Measurements from ENCODE around the gene NPAS3.

Gene NPAS3

DNA sequence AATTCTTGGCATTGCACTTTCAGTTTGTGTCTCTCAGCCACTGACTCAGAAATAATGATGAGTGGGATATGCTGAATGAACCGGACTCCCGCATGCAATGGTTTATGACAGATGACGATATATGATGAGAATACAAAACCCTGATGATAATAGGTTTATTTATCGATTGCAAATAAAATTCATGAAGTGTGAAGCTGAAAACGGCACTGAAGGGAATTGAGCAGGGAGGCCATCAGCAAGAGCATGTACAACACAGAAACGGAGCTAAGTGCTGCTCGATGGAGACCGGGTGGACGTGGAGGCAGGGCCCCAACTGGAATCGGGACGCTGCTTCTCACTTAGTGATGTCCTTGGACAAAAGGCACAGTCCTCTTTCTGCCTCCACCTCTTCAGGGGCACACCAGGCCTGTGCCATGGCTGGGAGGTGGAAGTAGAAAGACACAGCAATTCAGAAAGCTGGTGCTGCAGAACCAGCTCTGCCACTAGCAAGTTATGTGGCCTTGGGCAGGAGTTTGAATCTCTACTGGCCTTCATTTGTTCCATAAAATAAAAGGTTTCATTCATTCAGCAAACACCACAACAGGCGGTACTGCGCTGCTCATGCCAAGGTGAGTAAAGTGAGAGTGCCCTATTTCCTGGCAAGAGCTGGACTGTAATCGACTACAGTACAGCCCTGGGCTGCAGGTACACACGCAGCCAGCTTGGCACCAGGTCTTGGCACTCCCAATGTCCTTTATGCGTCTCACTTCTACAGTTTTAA lies 895.2 kb downstream of the NPAS3 start:
- in situ Hi-C loops (cut with HindIII; ENCODE audit: low sequenced_read_pairs), result no loop called here
- H3K4me3 ChIP-seq (ENCODE audit: low read depth, low read length), result no peak overlapping the region
- TF ChIP-seq CTCF (IDR thresholded peaks at IDR 0.05; ENCODE audit: low read depth, low read length, missing control alignments), result no peak
- no peak for DNase-seq (ENCODE audit: low read depth)

DNA sequence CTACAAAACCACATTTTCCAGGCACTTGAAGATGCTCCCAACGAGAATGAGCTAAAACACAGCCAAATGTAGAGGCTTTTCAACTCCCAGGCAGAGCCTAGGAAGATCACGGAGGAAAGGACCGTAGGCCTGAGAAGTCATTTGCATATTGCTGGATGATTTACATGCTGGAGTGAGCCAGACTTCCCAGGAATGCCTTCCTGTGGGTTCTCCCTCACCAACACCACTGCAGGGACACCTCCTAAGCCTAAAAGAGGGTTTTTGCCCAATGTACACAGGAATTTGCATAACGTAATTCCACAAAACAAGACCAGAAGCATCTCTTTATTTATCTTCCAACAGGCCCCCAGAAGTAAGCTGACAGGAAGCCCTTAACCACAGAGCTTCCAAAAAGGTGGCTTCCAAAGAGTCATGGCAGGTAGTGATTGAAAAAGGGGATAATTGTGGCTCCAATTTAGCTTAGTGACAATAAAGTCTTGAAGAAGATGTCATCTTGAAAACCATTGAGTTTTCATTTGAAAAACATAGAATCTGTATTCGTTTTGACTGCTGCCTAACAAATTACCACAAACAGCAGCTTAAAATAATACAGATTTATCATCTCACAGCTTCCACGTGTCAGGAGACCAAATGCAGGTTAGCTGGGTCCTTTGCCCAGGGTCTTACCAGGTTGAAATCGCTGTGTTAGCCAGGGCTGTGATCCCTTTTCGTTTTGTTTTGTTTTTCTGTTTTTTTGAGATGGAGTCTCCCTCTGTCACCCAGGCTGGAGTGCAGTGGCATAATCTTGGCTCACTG lies 896.0 kb downstream of the NPAS3 start:
- TF ChIP-seq CTCF (IDR thresholded peaks at IDR 0.05; ENCODE audit: low read depth, low read length, missing control alignments), result no peak
- in situ Hi-C loops (cut with HindIII; ENCODE audit: low sequenced_read_pairs), result loop anchor here (5.0 kb wide), 1 partner anchor 248 kb away; no protein-coding TSS in a partner anchor
- no peak overlapping the region for H3K4me3 ChIP-seq (ENCODE audit: low read depth, low read length)
- peak; percentile 16 for DNase-seq (ENCODE audit: low read depth)

- TF ChIP-seq CTCF (IDR thresholded peaks at IDR 0.05; ENCODE audit: low read depth, low read length, missing control alignments), result no peak
- no peak for DNase-seq (ENCODE audit: low read depth)
- H3K4me3 ChIP-seq (ENCODE audit: low read depth, low read length), result no peak overlapping the region
- in situ Hi-C loops (cut with HindIII; ENCODE audit: low sequenced_read_pairs), result loop anchor here (5.0 kb wide), 1 partner anchor 247 kb away; no protein-coding TSS in a partner anchor
Observed at GRCh38 chr14:33835261-33835655, 896.6 kb downstream of the NPAS3 start.

- H3K4me3 ChIP-seq (ENCODE audit: low read depth, low read length), result no peak overlapping the region
- in situ Hi-C loops (cut with HindIII; ENCODE audit: low sequenced_read_pairs), result loop anchor here (5.0 kb wide), 1 partner anchor 247 kb away; no protein-coding TSS in a partner anchor
- DNase-seq (ENCODE audit: low read depth), result no peak
- TF ChIP-seq CTCF (IDR thresholded peaks at IDR 0.05; ENCODE audit: low read depth, low read length, missing control alignments), result no peak
Observed at GRCh38 chr14:33835677-33836076, 897.0 kb downstream of the NPAS3 start.

DNA sequence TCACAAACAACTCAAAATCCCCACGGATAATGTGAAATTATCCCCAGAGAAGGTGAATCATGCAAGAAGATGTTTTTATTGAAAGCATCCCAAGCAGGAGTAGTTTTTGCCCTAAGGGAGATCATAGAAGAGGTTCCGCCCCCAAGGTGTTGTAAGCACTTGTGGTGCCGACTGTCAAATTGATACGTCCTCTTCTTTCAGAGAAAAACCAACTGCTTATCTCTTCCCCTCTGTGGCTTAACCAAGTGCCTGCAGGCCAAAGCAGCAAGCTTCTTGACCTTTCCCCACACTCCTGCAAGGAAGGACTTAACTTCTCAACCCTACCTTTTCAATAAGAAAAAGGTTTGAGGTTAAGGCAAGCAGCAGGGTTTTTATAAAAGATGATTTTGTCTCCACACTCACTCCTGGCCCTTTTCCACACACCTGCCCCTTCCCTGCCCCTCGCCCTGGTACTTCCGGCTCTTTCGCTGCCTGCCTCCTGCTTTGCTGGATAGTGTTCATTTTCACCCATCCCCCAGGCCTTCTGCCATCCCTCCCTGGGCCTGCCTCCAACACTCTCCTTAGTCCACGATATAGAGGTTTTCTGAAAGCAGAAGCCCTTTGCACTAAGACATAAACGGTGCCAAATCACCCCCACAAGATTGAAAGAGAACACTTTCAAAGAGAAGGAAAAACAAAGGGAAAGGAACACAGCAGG lies 897.7 kb downstream of the NPAS3 start:
- DNase-seq (ENCODE audit: low read depth), result no peak
- H3K4me3 ChIP-seq (ENCODE audit: low read depth, low read length), result no peak overlapping the region
- in situ Hi-C loops (cut with HindIII; ENCODE audit: low sequenced_read_pairs), result loop anchor here (5.0 kb wide), 1 partner anchor 246 kb away; no protein-coding TSS in a partner anchor
- TF ChIP-seq CTCF (IDR thresholded peaks at IDR 0.05; ENCODE audit: low read depth, low read length, missing control alignments), result no peak

- H3K4me3 ChIP-seq (ENCODE audit: low read depth, low read length), result no peak overlapping the region
- no peak for DNase-seq (ENCODE audit: low read depth)
- TF ChIP-seq CTCF (IDR thresholded peaks at IDR 0.05; ENCODE audit: low read depth, low read length, missing control alignments), result no peak
- in situ Hi-C loops (cut with HindIII; ENCODE audit: low sequenced_read_pairs), result loop anchor here (5.0 kb wide), 1 partner anchor 245 kb away; no protein-coding TSS in a partner anchor
Observed at GRCh38 chr14:33836900-33837577, 898.4 kb downstream of the NPAS3 start.

Data from astrocyte of the cerebellum (primary cell).